Measurements from ENCODE around the gene SERPIND1.

Gene SERPIND1

GRCh38 chr22:20750461-20751184 lies 23.3 kb upstream of the SERPIND1 start:
- TF ChIP-seq TAF1 (IDR thresholded peaks at IDR 0.05; ENCODE audit: borderline replicate concordance, insufficient read depth, low read length) (no peak), REST (IDR thresholded peaks at IDR 0.05; ENCODE audit: insufficient read depth in 1 of 2, low read depth in 2 of 2, low read length in 2 of 2) (no peak), SIN3A (IDR thresholded peaks at IDR 0.05; ENCODE audit: borderline replicate concordance, insufficient read depth, low read length) (no peak), FOXP2 (optimal IDR thresholded peaks at IDR 0.05; ENCODE audit: borderline replicate concordance, extremely low read depth, extremely low read length, insufficient read depth) (no peak), POLR2AphosphoS5 (IDR thresholded peaks at IDR 0.05; ENCODE audit: low read depth, low read length) (no peak)

GRCh38 chr22:20751185-20751851 lies 22.6 kb upstream of the SERPIND1 start:
- TF ChIP-seq POLR2AphosphoS5 (IDR thresholded peaks at IDR 0.05; ENCODE audit: low read depth, low read length) = no peak
- TF ChIP-seq SIN3A (IDR thresholded peaks at IDR 0.05; ENCODE audit: borderline replicate concordance, insufficient read depth, low read length) = no peak
- TF ChIP-seq REST (IDR thresholded peaks at IDR 0.05; ENCODE audit: insufficient read depth in 1 of 2, low read depth in 2 of 2, low read length in 2 of 2) = no peak
- no peak for TF ChIP-seq FOXP2 (optimal IDR thresholded peaks at IDR 0.05; ENCODE audit: borderline replicate concordance, extremely low read depth, extremely low read length, insufficient read depth)
- no peak for TF ChIP-seq TAF1 (IDR thresholded peaks at IDR 0.05; ENCODE audit: borderline replicate concordance, insufficient read depth, low read length)

- TF ChIP-seq POLR2AphosphoS5 (IDR thresholded peaks at IDR 0.05; ENCODE audit: low read depth, low read length) (no peak), FOXP2 (optimal IDR thresholded peaks at IDR 0.05; ENCODE audit: borderline replicate concordance, extremely low read depth, extremely low read length, insufficient read depth) (no peak), SIN3A (IDR thresholded peaks at IDR 0.05; ENCODE audit: borderline replicate concordance, insufficient read depth, low read length) (no peak), TAF1 (IDR thresholded peaks at IDR 0.05; ENCODE audit: borderline replicate concordance, insufficient read depth, low read length) (no peak), REST (IDR thresholded peaks at IDR 0.05; ENCODE audit: insufficient read depth in 1 of 2, low read depth in 2 of 2, low read length in 2 of 2) (no peak)
Observed at GRCh38 chr22:20752104-20752741, 21.7 kb upstream of the SERPIND1 start.

GRCh38 chr22:20752873-20753272 lies 21.0 kb upstream of the SERPIND1 start:
- TF ChIP-seq FOXP2 (optimal IDR thresholded peaks at IDR 0.05; ENCODE audit: borderline replicate concordance, extremely low read depth, extremely low read length, insufficient read depth) = no peak

- TF ChIP-seq SIN3A (IDR thresholded peaks at IDR 0.05; ENCODE audit: borderline replicate concordance, insufficient read depth, low read length) (no peak), TAF1 (IDR thresholded peaks at IDR 0.05; ENCODE audit: borderline replicate concordance, insufficient read depth, low read length) (no peak), FOXP2 (optimal IDR thresholded peaks at IDR 0.05; ENCODE audit: borderline replicate concordance, extremely low read depth, extremely low read length, insufficient read depth) (no peak), POLR2AphosphoS5 (IDR thresholded peaks at IDR 0.05; ENCODE audit: low read depth, low read length) (no peak), REST (IDR thresholded peaks at IDR 0.05; ENCODE audit: insufficient read depth in 1 of 2, low read depth in 2 of 2, low read length in 2 of 2) (no peak)
Observed at GRCh38 chr22:20756846-20757245, 17.1 kb upstream of the SERPIND1 start.

All from PFSK-1 (cell line).